CD4-positive, alpha-beta T cell treated with Interleukin-15 for 1 hour (primary cell): ENCODE results near the gene IDUA.

Experiments used
- DNase-seq: peaks from one replicate; pipeline ENCODE4 v3.0.0-alpha.2; 2020

The IDUA gene

GRCh38 chr4:1001561-1002130 is 14.8 kb downstream of the IDUA start:
- no peak for DNase-seq

- DNase-seq = no peak
Measured at GRCh38 chr4:1002131-1002630, 15.3 kb downstream of the IDUA start.

GRCh38 chr4:1002631-1003251 is 15.9 kb downstream of the IDUA start:
- no peak for DNase-seq

GRCh38 chr4:1003271-1004070 is 16.6 kb downstream of the IDUA start:
- no peak for DNase-seq

- no peak for DNase-seq
Measured at GRCh38 chr4:1004071-1004418, 17.2 kb downstream of the IDUA start.

- DNase-seq = no peak
Measured at GRCh38 chr4:1004557-1005485, 18.0 kb downstream of the IDUA start.

- DNase-seq = no peak
Measured at GRCh38 chr4:1006856-1007255, 20.0 kb downstream of the IDUA start.

- no peak for DNase-seq
Measured at GRCh38 chr4:1008840-1009541, 22.1 kb downstream of the IDUA start.

- peak; percentile 60 for DNase-seq
Measured at GRCh38 chr4:1009542-1010394, 22.9 kb downstream of the IDUA start.

GRCh38 chr4:1010395-1011021 is 23.7 kb downstream of the IDUA start:
- DNase-seq = peak; percentile 74

GRCh38 chr4:1011022-1011665 is 24.3 kb downstream of the IDUA start, which contains the start of gene FGFRL1:
FGFRL1 (plus strand) TSS chr4:1011626; CDS start chr4:1012486, 860 bp downstream.
- DNase-seq = peak; percentile 89

- DNase-seq = no peak
Measured at GRCh38 chr4:1011666-1012033, 24.8 kb downstream of the IDUA start.

- no peak for DNase-seq
Measured at GRCh38 chr4:1012034-1012739, 25.3 kb downstream of the IDUA start.

GRCh38 chr4:1013225-1014073 is 26.6 kb downstream of the IDUA start:
- DNase-seq = no peak

GRCh38 chr4:1014291-1015167 is 27.7 kb downstream of the IDUA start:
- DNase-seq = no peak

GRCh38 chr4:1015179-1015578 is 28.3 kb downstream of the IDUA start:
- DNase-seq = no peak

- no peak for DNase-seq
Measured at GRCh38 chr4:1015746-1016145, 28.9 kb downstream of the IDUA start.

- no peak for DNase-seq
Measured at GRCh38 chr4:1017211-1017610, 30.4 kb downstream of the IDUA start.
